Measurements from ENCODE around the gene CACNA1S.

Gene CACNA1S

GRCh38 chr1:201111672-201112071 is 554 bp downstream of the CACNA1S start:
- no peak for DNase-seq (ENCODE audit: low read depth, low spot score)
- ChIA-PET POLR2A (no interaction called here), CTCF (interaction anchor here (1.2 to 6.4 kb wide), 3 partner anchors 11 to 140 kb away, joined by 3 to 102 read pairs (median 13); no protein-coding TSS in a partner anchor)
- no peak overlapping the region for H3K4me3 ChIP-seq (ENCODE audit: low read depth, low read length)
- no peak for TF ChIP-seq CTCF (IDR thresholded peaks at IDR 0.05; ENCODE audit: insufficient read depth, low read length, missing control alignments)

GRCh38 chr1:201111156-201111555 is 1.1 kb downstream of the CACNA1S start:
- TF ChIP-seq CTCF (IDR thresholded peaks at IDR 0.05; ENCODE audit: insufficient read depth, low read length, missing control alignments): no peak
- ChIA-PET CTCF (interaction anchor here (1.2 to 6.4 kb wide), 3 partner anchors 10 to 139 kb away, joined by 3 to 102 read pairs (median 13); no protein-coding TSS in a partner anchor), POLR2A (no interaction called here)
- H3K4me3 ChIP-seq (ENCODE audit: low read depth, low read length): no peak overlapping the region
- no peak for DNase-seq (ENCODE audit: low read depth, low spot score)

GRCh38 chr1:201110616-201111015 is 1.6 kb downstream of the CACNA1S start:
- no peak overlapping the region for H3K4me3 ChIP-seq (ENCODE audit: low read depth, low read length)
- no peak for TF ChIP-seq CTCF (IDR thresholded peaks at IDR 0.05; ENCODE audit: insufficient read depth, low read length, missing control alignments)
- ChIA-PET POLR2A (no interaction called here), CTCF (interaction anchor here (1.2 to 6.4 kb wide), 3 partner anchors 10 to 139 kb away, joined by 3 to 102 read pairs (median 13); no protein-coding TSS in a partner anchor)
- DNase-seq (ENCODE audit: low read depth, low spot score): no peak

- no peak for DNase-seq (ENCODE audit: low read depth, low spot score)
- no peak for TF ChIP-seq CTCF (IDR thresholded peaks at IDR 0.05; ENCODE audit: insufficient read depth, low read length, missing control alignments)
- CTCF ChIA-PET: interaction anchor here (2.0 kb wide), 1 partner anchor 138 kb away, joined by 13 read pairs; no protein-coding TSS in a partner anchor
- POLR2A ChIA-PET: no interaction called here
- H3K4me3 ChIP-seq (ENCODE audit: low read depth, low read length): no peak overlapping the region
Measured at GRCh38 chr1:201110138-201110537, 2.1 kb downstream of the CACNA1S start.

- DNase-seq (ENCODE audit: low read depth, low spot score): no peak
- no peak for TF ChIP-seq CTCF (IDR thresholded peaks at IDR 0.05; ENCODE audit: insufficient read depth, low read length, missing control alignments)
- CTCF ChIA-PET: interaction anchor here (0.9 to 3.0 kb wide), 4 partner anchors 9 to 137 kb away, joined by 3 to 15 read pairs (median 4); no protein-coding TSS in a partner anchor
- H3K4me3 ChIP-seq (ENCODE audit: low read depth, low read length): no peak overlapping the region
- POLR2A ChIA-PET: no interaction called here
Measured at GRCh38 chr1:201109651-201110050, 2.6 kb downstream of the CACNA1S start.

GRCh38 chr1:201108614-201109013 is 3.6 kb downstream of the CACNA1S start:
- DNase-seq (ENCODE audit: low read depth, low spot score): no peak
- POLR2A ChIA-PET: interaction anchor here (0.7 kb wide), 1 partner anchor 370 kb away, joined by 3 read pairs; no protein-coding TSS in a partner anchor
- TF ChIP-seq CTCF (IDR thresholded peaks at IDR 0.05; ENCODE audit: insufficient read depth, low read length, missing control alignments): no peak
- H3K4me3 ChIP-seq (ENCODE audit: low read depth, low read length): no peak overlapping the region
- CTCF ChIA-PET: interaction anchor here (1.1 to 3.0 kb wide), 5 partner anchors 10 to 550 kb away, joined by 3 to 15 read pairs (median 3); no protein-coding TSS in a partner anchor
